ENCODE results near the gene HTT. TPM values are rescaled to one million over a fixed set of nuclear protein-coding genes. Genes with fewer than 3 reads are reported as not detected.

The HTT gene
- total and polyA plus RNA-seq, 2 of the 8 experiments (the other 6 are each of a cell fraction or from before 2014, with no cell fraction given): 24.0 to 71.0 TPM

- no peaks in the 10 kb centered on the region for H3K4me1 ChIP-seq (replicated peaks in 1 of 4; ENCODE audit: control insufficient read depth in 3 of 4, insufficient read depth in 4 of 4, low read length in 3 of 4)
- peaks cover 18 to 30% of the 10 kb centered on the region in 2 experiments; a peak in 3 of 4 replicates for H3K9me3 ChIP-seq (ENCODE audit: insufficient read depth in 2 of 2, low read depth in 1 of 2, low read length in 1 of 2)
- ChIA-PET POLR2A (ENCODE audit: partially characterized antibody) (interaction anchor here (1.0 kb wide), 1 partner anchor 21 kb away, joined by 4 read pairs; no protein-coding TSS in a partner anchor), CTCF (ENCODE audit: partially characterized antibody) (interaction anchor here (1.2 kb wide), 1 partner anchor 18 kb away, joined by 3 read pairs; no protein-coding TSS in a partner anchor)
- no peak overlapping the region for H3K27ac ChIP-seq (ENCODE audit: low read depth, low read length)
- no peak overlapping the region for H2BK120ac ChIP-seq (replicated peaks; ENCODE audit: low read depth, low read length)
- no peaks in the 10 kb centered on the region for H4K20me1 ChIP-seq (replicated peaks in 1 of 2; ENCODE audit: control insufficient read depth in 1 of 2, insufficient read depth in 2 of 2, low read length in 2 of 2)
- H3K23me2 ChIP-seq (ENCODE audit: low read depth, low read length): no peaks in the 10 kb centered on the region
- H2BK5ac ChIP-seq (ENCODE audit: low read depth, low read length): no peak overlapping the region
- no peaks in the 10 kb centered on the region for H3K79me2 ChIP-seq (ENCODE audit: control insufficient read depth in 1 of 2, insufficient read depth in 2 of 2, low read length in 2 of 2)
- no peak overlapping the region for H3K9ac ChIP-seq (replicated peaks in 1 of 4; ENCODE audit: extremely low read depth in 1 of 4, low read depth in 3 of 4, low read length in 3 of 4)
- H4K8ac ChIP-seq (ENCODE audit: extremely low read depth, insufficient read depth, low read length): no peak overlapping the region
- H3K18ac ChIP-seq (ENCODE audit: extremely low read depth, low read length): no peak overlapping the region
- no peak overlapping the region for H2BK12ac ChIP-seq (ENCODE audit: low read depth, low read length)
- no peak overlapping the region for H2AFZ ChIP-seq (ENCODE audit: low read length)
- no peak overlapping the region for H3K56ac ChIP-seq (replicated peaks; ENCODE audit: insufficient read length, low read depth, low read length)
- no peak for DNase-seq (ENCODE audit: low read depth in 1 of 2, low spot score in 2 of 2)
- H3K14ac ChIP-seq (ENCODE audit: insufficient read length): no peak overlapping the region
- H3K79me1 ChIP-seq (ENCODE audit: low read depth, low read length): no peaks in the 10 kb centered on the region
- H3K36me3 ChIP-seq (ENCODE audit: control insufficient read depth in 2 of 4, insufficient read depth in 4 of 4, low read length in 3 of 4): no peaks in the 10 kb centered on the region
- no peak overlapping the region for H4K5ac ChIP-seq (ENCODE audit: insufficient read length, low read depth, low read length)
- no peak overlapping the region for H2BK15ac ChIP-seq (ENCODE audit: low read length)
- no peak overlapping the region for H3K4me2 ChIP-seq (ENCODE audit: insufficient read depth in 1 of 2, low read depth in 2 of 2, low read length in 2 of 2)
- no peaks in the 10 kb centered on the region for H3K27me3 ChIP-seq (replicated peaks in 1 of 4; ENCODE audit: control insufficient read depth in 3 of 4, extremely low read depth in 1 of 4, insufficient read depth in 3 of 4, low read length in 3 of 4)
- no peak overlapping the region for H2BK20ac ChIP-seq (ENCODE audit: low read length)
- H4K91ac ChIP-seq (replicated peaks; ENCODE audit: insufficient read length, low read length): no peak overlapping the region
- H3K23ac ChIP-seq (ENCODE audit: insufficient read length): no peak overlapping the region
- no peak for FAIRE-seq
- TF ChIP-seq EGR1 (IDR thresholded peaks at IDR 0.05; ENCODE audit: borderline replicate concordance, low read depth, low read length): no peak
- TF ChIP-seq EZH2 (IDR thresholded peaks at IDR 0.05; ENCODE audit: low read depth, low read length, severe bottlenecking): no peak
- no peak for TF ChIP-seq RXRA (IDR thresholded peaks at IDR 0.05; ENCODE audit: insufficient read depth, low read depth, low read length)
- no peak overlapping the region for H3K4ac ChIP-seq (replicated peaks; ENCODE audit: insufficient read length, low read depth, low read length)
- WGBS, 2 experiments (ENCODE audit: extremely low coverage in 1 of 2, insufficient coverage in 1 of 2, insufficient read length in 1 of 2, insufficient replicate concordance in 2 of 2, low coverage in 1 of 2, low lambda C conversion rate in 2 of 2, missing lambda C conversion rate in 1 of 2): 84% methylated on average over 2 of the region's 2 CpGs; no CpG with 5 or more reads in 1 of the 2 experiments
- no peak overlapping the region for H3K4me3 ChIP-seq (ENCODE audit: extremely low read depth in 1 of 4, insufficient read depth in 2 of 4, low read depth in 3 of 4, low read length in 4 of 4)
- H2AK5ac ChIP-seq (ENCODE audit: low read depth, low read length): no peak overlapping the region
Observed at GRCh38 chr4:3054169-3054759, 20.2 kb upstream of the HTT start.
